GM06990 (cell line): ENCODE results near the gene OPRD1.

ENCODE experiments used
- DNase-seq: peaks from one replicate; pipeline ENCODE4 v3.0.0-alpha.2; 2011; ENCODE audit not compliant: insufficient read length; ENCODE audit errors: extremely low read depth
- H3K27me3 ChIP-seq: replicated peaks from 2 replicates; pipeline ENCODE4 v1.6.0; 2011; ENCODE audit warnings: low read length; ENCODE audit not compliant: control insufficient read depth, insufficient read depth
- H3K36me3 ChIP-seq: 2 replicates; pipeline ENCODE4 v1.5.1; 2011; ENCODE audit warnings: low read length; ENCODE audit not compliant: control insufficient read depth, insufficient read depth
- H3K4me3 ChIP-seq: replicated peaks from 2 replicates; pipeline ENCODE4 v1.5.1; 2011; ENCODE audit warnings: low read depth, mild to moderate bottlenecking, control low read depth, low read length
- TF ChIP-seq, protein P1 (sequence below): IDR thresholded peaks from 2 replicates; pipeline ENCODE4 v1.5.1; 2011; ENCODE audit warnings: low read length, control low read depth, mild to moderate bottlenecking, inconsistent platforms; ENCODE audit not compliant: insufficient read depth, poor library complexity, severe bottlenecking

Gene OPRD1

DNA sequence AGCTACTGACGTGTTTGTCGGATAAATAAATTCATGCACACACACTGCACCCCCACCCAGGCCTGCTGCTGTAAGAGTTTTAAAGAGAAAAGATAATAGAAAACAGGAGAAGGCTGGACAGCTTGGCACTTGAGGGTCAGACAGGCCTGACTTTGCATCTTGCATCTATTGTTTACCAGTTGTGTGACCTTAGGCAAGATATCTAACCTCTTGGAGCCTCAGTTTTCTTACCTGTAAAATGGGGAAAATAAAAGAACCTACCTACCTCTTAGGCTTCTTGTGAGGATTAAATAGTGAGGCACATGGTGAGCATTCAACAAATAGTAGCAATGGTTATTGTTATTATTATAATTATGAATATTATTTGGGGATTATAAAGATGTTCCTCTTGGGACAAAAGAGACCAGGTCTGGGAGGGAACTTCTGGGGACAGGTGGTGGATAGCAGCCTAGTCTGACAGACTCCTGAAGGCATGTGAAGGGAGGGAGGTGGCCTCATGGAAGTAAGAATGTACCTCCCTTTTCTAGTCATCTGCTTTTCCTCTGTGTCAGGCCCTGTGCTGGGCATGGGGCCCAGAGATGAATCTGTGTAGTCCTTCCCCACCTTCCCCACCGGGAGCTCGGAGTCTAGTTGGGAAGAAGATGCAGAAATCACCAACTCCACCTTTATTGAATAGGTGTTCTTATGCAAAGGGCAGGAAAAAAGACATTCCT, 84.1 kb downstream of the OPRD1 start:
- Histone ChIP-seq H3K36me3 (no peaks in the 10 kb centered on the region; the same call in 1 of the 2 replicates), H3K4me3 (no peak overlapping the region), H3K27me3 (no peaks in the 10 kb centered on the region)
- TF ChIP-seq, protein P1, sequence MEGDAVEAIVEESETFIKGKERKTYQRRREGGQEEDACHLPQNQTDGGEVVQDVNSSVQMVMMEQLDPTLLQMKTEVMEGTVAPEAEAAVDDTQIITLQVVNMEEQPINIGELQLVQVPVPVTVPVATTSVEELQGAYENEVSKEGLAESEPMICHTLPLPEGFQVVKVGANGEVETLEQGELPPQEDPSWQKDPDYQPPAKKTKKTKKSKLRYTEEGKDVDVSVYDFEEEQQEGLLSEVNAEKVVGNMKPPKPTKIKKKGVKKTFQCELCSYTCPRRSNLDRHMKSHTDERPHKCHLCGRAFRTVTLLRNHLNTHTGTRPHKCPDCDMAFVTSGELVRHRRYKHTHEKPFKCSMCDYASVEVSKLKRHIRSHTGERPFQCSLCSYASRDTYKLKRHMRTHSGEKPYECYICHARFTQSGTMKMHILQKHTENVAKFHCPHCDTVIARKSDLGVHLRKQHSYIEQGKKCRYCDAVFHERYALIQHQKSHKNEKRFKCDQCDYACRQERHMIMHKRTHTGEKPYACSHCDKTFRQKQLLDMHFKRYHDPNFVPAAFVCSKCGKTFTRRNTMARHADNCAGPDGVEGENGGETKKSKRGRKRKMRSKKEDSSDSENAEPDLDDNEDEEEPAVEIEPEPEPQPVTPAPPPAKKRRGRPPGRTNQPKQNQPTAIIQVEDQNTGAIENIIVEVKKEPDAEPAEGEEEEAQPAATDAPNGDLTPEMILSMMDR, result no peak
- no peak for DNase-seq

DNA sequence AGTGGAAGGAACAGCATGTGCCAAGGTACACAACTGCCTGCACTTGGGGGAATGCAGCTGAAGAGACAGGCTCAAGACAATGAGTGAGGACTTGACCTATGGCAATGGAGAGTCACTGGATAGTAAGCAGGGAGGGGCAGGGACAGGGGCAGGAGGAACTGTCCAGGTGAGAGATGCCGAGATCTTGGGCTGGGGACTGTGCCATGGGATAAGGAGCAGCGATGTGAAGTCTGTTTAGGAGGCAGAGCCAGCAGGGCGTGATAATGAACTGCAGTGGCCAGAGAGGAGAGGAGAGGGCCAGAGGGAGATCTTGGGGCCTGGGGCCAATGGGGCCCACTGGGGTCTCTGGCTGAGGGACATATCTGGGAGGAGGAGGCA, 84.6 kb downstream of the OPRD1 start:
- Histone ChIP-seq H3K27me3 (no peaks in the 10 kb centered on the region), H3K36me3 (no peaks in the 10 kb centered on the region; the same call in 1 of the 2 replicates), H3K4me3 (no peak overlapping the region)
- no peak for DNase-seq
- TF ChIP-seq, protein P1, result no peak

DNA sequence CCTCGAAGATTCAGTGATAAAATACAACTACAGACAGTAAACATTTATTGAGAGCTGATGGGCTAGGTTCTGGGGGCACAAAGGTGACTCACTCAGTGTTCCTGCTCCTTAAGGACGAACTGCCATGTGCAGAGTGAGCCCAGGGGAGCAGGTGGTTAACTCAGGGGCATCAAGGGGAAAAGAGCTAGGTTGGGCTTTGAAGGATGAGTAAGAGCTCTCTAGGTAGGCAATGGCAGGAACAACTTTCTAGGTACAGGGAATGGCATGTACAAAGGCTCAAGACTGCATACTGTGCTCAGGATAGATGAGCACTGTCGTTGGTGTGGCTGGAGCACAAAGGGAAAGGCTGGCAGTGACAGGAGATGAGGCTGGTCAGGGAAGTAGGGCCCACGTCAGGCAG, 85.8 kb downstream of the OPRD1 start:
- TF ChIP-seq, protein P1, result no peak

DNA sequence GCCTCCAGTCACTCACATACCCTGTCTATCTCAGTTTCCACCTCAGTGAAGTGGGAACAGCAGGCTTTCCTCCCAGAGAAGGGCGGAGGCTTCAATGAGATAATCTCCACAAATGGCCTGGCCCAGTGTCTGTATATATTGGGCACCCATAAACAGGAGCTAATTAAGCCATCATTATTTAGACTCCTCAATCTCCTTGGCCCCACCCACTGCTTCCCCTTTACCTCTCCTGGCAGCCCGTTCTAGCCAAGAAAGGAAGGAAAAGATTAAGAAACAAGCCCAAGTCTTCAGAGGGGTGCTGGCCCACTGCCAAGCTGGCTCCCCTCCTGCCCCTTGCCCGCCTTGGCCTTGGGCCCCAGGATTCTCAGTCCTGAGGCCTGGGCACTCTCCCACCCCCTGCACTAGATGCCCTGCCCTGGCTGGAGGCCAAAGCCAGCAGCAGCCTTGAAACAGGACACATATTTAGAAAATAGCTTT, 86.5 kb downstream of the OPRD1 start:
- no peak overlapping the region for H3K4me3 ChIP-seq
- DNase-seq, result no peak
- TF ChIP-seq, protein P1, result no peak
- no peaks in the 10 kb centered on the region for H3K27me3 ChIP-seq
- no peaks in the 10 kb centered on the region; the same call in 1 of the 2 replicates for H3K36me3 ChIP-seq

More for the DNA sequence above, 85.8 kb downstream of the OPRD1 start:
- no peak for DNase-seq
- H3K27me3 ChIP-seq, result no peaks in the 10 kb centered on the region
- H3K4me3 ChIP-seq, result no peak overlapping the region
- no peaks in the 10 kb centered on the region; the same call in 1 of the 2 replicates for H3K36me3 ChIP-seq

DNA sequence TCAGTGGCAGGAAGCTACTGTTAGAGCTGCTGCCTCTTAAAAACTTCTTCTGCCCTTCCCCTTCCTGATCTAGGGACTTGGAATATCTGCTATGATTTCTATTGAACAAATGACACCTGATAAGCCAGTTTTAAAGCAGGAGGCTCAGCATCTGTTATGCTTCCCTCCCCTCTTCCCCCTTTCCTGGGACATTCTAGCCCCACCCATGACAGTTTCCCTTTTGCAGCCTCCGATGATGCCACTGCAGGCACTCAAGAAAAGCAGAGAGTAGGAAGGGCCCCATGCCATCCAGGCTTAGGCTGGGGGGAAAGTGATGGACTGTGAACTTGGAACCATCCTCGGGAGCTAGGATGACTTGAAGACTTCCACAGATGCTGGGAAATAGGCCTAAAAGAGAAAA, 87.3 kb downstream of the OPRD1 start:
- Histone ChIP-seq H3K36me3 (no peaks in the 10 kb centered on the region), H3K4me3 (no peak overlapping the region), H3K27me3 (no peaks in the 10 kb centered on the region)
- TF ChIP-seq, protein P1, result no peak
- no peak for DNase-seq
